ENCODE results near the gene HLA-DPB1. TPM values are rescaled to one million over a fixed set of nuclear protein-coding genes. Genes with fewer than 3 reads are reported as not detected.
A peak's percentile ranks its signal among the peaks of the same experiment; 100 is the strongest.

HLA-DPB1 gene
- polyA plus RNA-seq (ENCODE audit: low read depth in 6 of 6) = 1,000 to 10,000 TPM; 1,951 to 3,267 (median 2,600) TPM

GRCh38 chr6:33075568-33076405, at the start of gene HLA-DPB1:
Gene HLA-DPB1, plus strand, starts transcription at chr6:33075990. Its CDS starts 52 bp downstream, at chr6:33076042.
- ATAC-seq (ENCODE audit: low read depth in 2 of 2) (peak; percentile 71 to 77), DNase-seq (peak; percentile 87)
- H3K27me3 Mint-ChIP-seq = no peaks in the 10 kb centered on the region
- no peaks in the 10 kb centered on the region for H3K9me3 Mint-ChIP-seq
- peaks cover 60 to 64% (median 61%) of the 10 kb centered on the region in 3 donors for H3K4me1 Mint-ChIP-seq
- peak within 1 kb of the TSS; percentile 92 to 100 (median 96) for H3K4me3 Mint-ChIP-seq
- peaks cover 42 to 65% of the 10 kb centered on the region in 2 donors for H3K36me3 Mint-ChIP-seq
- peak within 1 kb of the TSS; percentile 97 to 100 (median 99) for H3K27ac Mint-ChIP-seq

GRCh38 chr6:33028220-33028849, 47.5 kb upstream of the HLA-DPB1 start:
- Mint-ChIP-seq H3K36me3 (no peaks in the 10 kb centered on the region), H3K4me3 (peak overlapping the region; percentile 59 to 96 (median 82)), H3K27me3 (no peaks in the 10 kb centered on the region), H3K4me1 (peaks cover 48 to 73% (median 67%) of the 10 kb centered on the region in 3 donors), H3K9me3 (peaks cover 0 to 5% (median 3%) of the 10 kb centered on the region in 7 donors), H3K27ac (peak overlapping the region; percentile 100)
- ATAC-seq (ENCODE audit: low read depth in 2 of 2) = no peak
- DNase-seq = peak; percentile 44

- ATAC-seq (ENCODE audit: low read depth in 2 of 2) (peak; percentile 79), DNase-seq (peak; percentile 90)
- peaks cover 3 to 15% (median 8%) of the 10 kb centered on the region in 7 donors for H3K9me3 Mint-ChIP-seq
- H3K36me3 Mint-ChIP-seq = peaks cover 2 to 6% of the 10 kb centered on the region in 2 donors
- no peaks in the 10 kb centered on the region for H3K27me3 Mint-ChIP-seq
- peak overlapping the region; percentile 61 to 96 (median 88) for H3K4me3 Mint-ChIP-seq
- H3K27ac Mint-ChIP-seq = peak overlapping the region; percentile 100
- peaks cover 47 to 81% (median 67%) of the 10 kb centered on the region in 3 donors for H3K4me1 Mint-ChIP-seq
These were observed 46.2 kb upstream of the HLA-DPB1 start for GRCh38 chr6:33029328-33030184.

- DNase-seq (no peak), ATAC-seq (ENCODE audit: low read depth in 2 of 2) (no peak)
- Mint-ChIP-seq H3K27ac (peak overlapping the region; percentile 100), H3K4me1 (peaks cover 47 to 79% (median 61%) of the 10 kb centered on the region in 3 donors), H3K36me3 (peaks cover 9 to 13% of the 10 kb centered on the region in 2 donors), H3K27me3 (no peaks in the 10 kb centered on the region), H3K9me3 (peaks cover 3 to 22% (median 15%) of the 10 kb centered on the region in 7 donors), H3K4me3 (peak overlapping the region; percentile 61 to 96 (median 88))
These were observed 45.5 kb upstream of the HLA-DPB1 start for GRCh38 chr6:33030245-33030644.

- Mint-ChIP-seq H3K27ac (peak overlapping the region; percentile 88 to 100 (median 94)), H3K36me3 (peaks cover 18 to 25% of the 10 kb centered on the region in 2 donors)
- no peak for DNase-seq
These were observed 41.2 kb upstream of the HLA-DPB1 start for GRCh38 chr6:33034554-33034953.

GRCh38 chr6:33036535-33036934, 39.3 kb upstream of the HLA-DPB1 start:
- H3K27ac Mint-ChIP-seq = peak overlapping the region in 1 of 6 donors; percentile 100
- no peak overlapping the region for H3K4me3 Mint-ChIP-seq
- no peaks in the 10 kb centered on the region for H3K27me3 Mint-ChIP-seq
- ATAC-seq (ENCODE audit: low read depth in 2 of 2) = no peak
- H3K36me3 Mint-ChIP-seq = peaks cover 18 to 25% of the 10 kb centered on the region in 2 donors
- no peak for DNase-seq
- H3K4me1 Mint-ChIP-seq = peaks cover 4 to 22% (median 12%) of the 10 kb centered on the region in 3 donors
- peaks cover 10 to 31% (median 25%) of the 10 kb centered on the region in 7 donors for H3K9me3 Mint-ChIP-seq

More at GRCh38 chr6:33034554-33034953, 41.2 kb upstream of the HLA-DPB1 start:
- Mint-ChIP-seq H3K27me3 (no peaks in the 10 kb centered on the region), H3K9me3 (peaks cover 10 to 31% (median 25%) of the 10 kb centered on the region in 7 donors), H3K4me1 (peaks cover 22 to 42% (median 32%) of the 10 kb centered on the region in 3 donors), H3K4me3 (no peak overlapping the region)
- no peak for ATAC-seq (ENCODE audit: low read depth in 2 of 2)

- no peak for ATAC-seq (ENCODE audit: low read depth in 2 of 2)
- DNase-seq = no peak
- peaks cover 11 to 13% of the 10 kb centered on the region in 2 donors for H3K36me3 Mint-ChIP-seq
- no peaks in the 10 kb centered on the region for H3K27me3 Mint-ChIP-seq
- peaks cover 5 to 28% (median 15%) of the 10 kb centered on the region in 7 donors for H3K9me3 Mint-ChIP-seq
- peaks cover 0 to 3% (median 2%) of the 10 kb centered on the region in 3 donors for H3K4me1 Mint-ChIP-seq
- H3K4me3 Mint-ChIP-seq = no peak overlapping the region
- H3K27ac Mint-ChIP-seq = no peak overlapping the region
These were observed 35.6 kb upstream of the HLA-DPB1 start for GRCh38 chr6:33040157-33040556.

- ATAC-seq (ENCODE audit: low read depth in 2 of 2) = peak in 1 of 2 donors; percentile 41
- Mint-ChIP-seq H3K27ac (peak overlapping the region in 4 of 6 donors; percentile 28 to 75 (median 52)), H3K4me3 (peak overlapping the region in 1 of 8 donors; percentile 67), H3K4me1 (peaks cover 13 to 28% (median 28%) of the 10 kb centered on the region in 3 donors), H3K27me3 (no peaks in the 10 kb centered on the region), H3K9me3 (peaks cover 0 to 5% (median 2%) of the 10 kb centered on the region in 7 donors), H3K36me3 (peaks cover 6 to 15% of the 10 kb centered on the region in 2 donors)
- no peak for DNase-seq
These were observed 26.3 kb upstream of the HLA-DPB1 start for GRCh38 chr6:33049323-33050013.

GRCh38 chr6:33050014-33050810, 25.6 kb upstream of the HLA-DPB1 start:
- Mint-ChIP-seq H3K27ac (peak overlapping the region in 2 of 6 donors; percentile 28 to 59), H3K36me3 (peaks cover 6 to 15% of the 10 kb centered on the region in 2 donors), H3K27me3 (no peaks in the 10 kb centered on the region), H3K4me1 (peaks cover 13 to 28% (median 24%) of the 10 kb centered on the region in 3 donors), H3K9me3 (peaks cover 0 to 5% (median 1%) of the 10 kb centered on the region in 7 donors), H3K4me3 (peak overlapping the region in 2 of 8 donors; percentile 1 to 42)
- peak; percentile 49 to 55 for ATAC-seq (ENCODE audit: low read depth in 2 of 2)
- DNase-seq = no peak

- Mint-ChIP-seq H3K27ac (no peak overlapping the region), H3K4me1 (peaks cover 20 to 41% (median 30%) of the 10 kb centered on the region in 3 donors)
These were observed 23.2 kb upstream of the HLA-DPB1 start for GRCh38 chr6:33052627-33053026.

GRCh38 chr6:33053230-33053629, 22.6 kb upstream of the HLA-DPB1 start:
- Mint-ChIP-seq H3K4me3 (no peak overlapping the region), H3K27me3 (no peaks in the 10 kb centered on the region), H3K27ac (peak overlapping the region in 1 of 6 donors; percentile 54), H3K36me3 (peaks cover 6 to 7% of the 10 kb centered on the region in 2 donors), H3K4me1 (peaks cover 26 to 47% (median 36%) of the 10 kb centered on the region in 3 donors), H3K9me3 (peaks cover 0 to 10% (median 1%) of the 10 kb centered on the region in 7 donors)
- ATAC-seq (ENCODE audit: low read depth in 2 of 2) (no peak), DNase-seq (no peak)

More at GRCh38 chr6:33052627-33053026, 23.2 kb upstream of the HLA-DPB1 start:
- Mint-ChIP-seq H3K27me3 (no peaks in the 10 kb centered on the region), H3K9me3 (peaks cover 0 to 5% (median 1%) of the 10 kb centered on the region in 7 donors), H3K36me3 (peaks cover 6 to 7% of the 10 kb centered on the region in 2 donors), H3K4me3 (no peak overlapping the region)
- no peak for ATAC-seq (ENCODE audit: low read depth in 2 of 2)
- DNase-seq = no peak

All from naive B cell (primary cell).